Epithelial cell of proximal tubule (primary cell): Measurements from ENCODE around the gene ADARB1. TPM values are rescaled to one million over a fixed set of nuclear protein-coding genes. Genes with fewer than 3 reads are reported as not detected.

Experiments
- DNase-seq: peaks from one replicate; pipeline ENCODE4 v3.0.0-alpha.2; 2011; ENCODE audit warnings: low read depth
- H3K4me3 ChIP-seq: 2 replicates; pipeline ENCODE4 v1.5.1; 2011; ENCODE audit warnings: low read depth, mild to moderate bottlenecking, low read length
- CTCF ChIP-seq: conservative IDR thresholded peaks from 2 replicates; pipeline ENCODE4 v1.5.1; 2012; ENCODE audit warnings: low read depth, mild to moderate bottlenecking, low read length
- total RNA-seq: library from RNA; depleted of rRNA; stranded (reverse); fragments of >200 nt; gene quantifications from 2 replicates; pipeline ENCODE4 v1.2.3, GENCODE V29; 2015

ADARB1 gene
- total RNA-seq, 1 donor from 2014 or later, result 2.2 TPM

GRCh38 chr21:45203983-45204382 lies 129.6 kb downstream of the ADARB1 start:
- DNase-seq, result no peak
- no peak for TF ChIP-seq CTCF
- no peak overlapping the region for H3K4me3 ChIP-seq

- DNase-seq, result no peak
- TF ChIP-seq CTCF, result no peak
- no peak overlapping the region for H3K4me3 ChIP-seq
Observed at GRCh38 chr21:45204395-45204794, 130.0 kb downstream of the ADARB1 start.

- TF ChIP-seq CTCF, result no peak
- H3K4me3 ChIP-seq, result no peak overlapping the region
- DNase-seq, result no peak
Observed at GRCh38 chr21:45207839-45208626, 133.7 kb downstream of the ADARB1 start.

- TF ChIP-seq CTCF, result no peak
- no peak overlapping the region for H3K4me3 ChIP-seq
- DNase-seq, result no peak
Observed at GRCh38 chr21:45208627-45208951, 134.2 kb downstream of the ADARB1 start.

GRCh38 chr21:45209046-45209445 lies 134.7 kb downstream of the ADARB1 start:
- no peak for DNase-seq
- no peak for TF ChIP-seq CTCF
- H3K4me3 ChIP-seq, result no peak overlapping the region

GRCh38 chr21:45209685-45210284 lies 135.4 kb downstream of the ADARB1 start:
- no peak overlapping the region for H3K4me3 ChIP-seq
- DNase-seq, result no peak
- TF ChIP-seq CTCF, result no peak
